Thyroid gland (tissue), 4 donors: ENCODE measurements around the gene PADI3. TPM values are rescaled to one million over a fixed set of nuclear protein-coding genes. Genes with fewer than 3 reads are reported as not detected.

Source experiments
- DNase-seq, 2 donors: peaks; one replicate each; pipeline ENCODE4 v3.0.0-alpha.2; 2019
- H3K27ac ChIP-seq, 3 donors: fragments of 200-600 bp; sonication (generic); 1 replicate in 2 of 3; 2 replicates in 1 of 3; pipeline ENCODE4 v1.5.1; 2016 to 2019; ENCODE audit warnings: mild to moderate bottlenecking in 1 of 3, moderate library complexity in 1 of 3
- H3K27me3 ChIP-seq: fragments of 200-600 bp; sonication (generic); one replicate; pipeline ENCODE4 v1.5.1; 2019
- H3K36me3 ChIP-seq, 2 donors: fragments of 200-600 bp; sonication (generic); one replicate each; pipeline ENCODE4 v1.5.1; 2016 to 2019
- H3K4me1 ChIP-seq, 2 donors: fragments of 200-600 bp; sonication (generic); one replicate each; pipeline ENCODE4 v1.5.1; 2017 to 2019
- H3K4me3 ChIP-seq, 3 donors: fragments of 200-600 bp; sonication (generic); replicated peaks in 1 of 3; 1 replicate in 2 of 3; 2 replicates in 1 of 3; pipeline ENCODE4 v1.5.1; 2016; ENCODE audit warnings: mild to moderate bottlenecking in 1 of 3
- H3K9me3 ChIP-seq: fragments of 200-600 bp; sonication (generic); one replicate; pipeline ENCODE4 v1.5.1; 2017
- CTCF ChIP-seq, 6 experiments: fragments of 200-600 bp in 3 of 6; fragments of 450-650 bp in 3 of 6; sonication (generic) in 3 of 6; IDR thresholded peaks; one replicate each; pipeline ENCODE4 v1.5.1; 2016 to 2019; ENCODE audit warnings: antibody characterized with exemption in 6 of 6, mild to moderate bottlenecking in 2 of 6, inconsistent platforms in 1 of 6, moderate library complexity in 1 of 6
- POLR2A ChIP-seq, 2 donors: fragments of 450-650 bp; IDR thresholded peaks; one replicate each; pipeline ENCODE4 v1.6.1; 2017; ENCODE audit warnings: antibody characterized with exemption in 2 of 2, mild to moderate bottlenecking in 2 of 2, moderate library complexity in 1 of 2
- WGBS, 2 donors: methylation state at CpG; one replicate each; pipeline ENCODE4 v1.1.5; 2017; 5-methylcytosine and 5-hydroxymethylcytosine counted together
- intact Hi-C: fragments of 100-400 bp; cut with DNase I; formaldehyde crosslinking; loops from one replicate; pipeline ENCODE4 v1.15.1; 2023
- total RNA-seq, 4 donors: library from RNA; depleted of rRNA; stranded (reverse); fragments of >200 nt; gene quantifications; one replicate each; pipeline ENCODE4 v1.2.3, GENCODE V29; 2016

Gene PADI3
- total RNA-seq, 4 donors from 2014 or later, result not detected

GRCh38 chr1:17274186-17275170 lies 25.6 kb downstream of the PADI3 start:
- no peaks in the 10 kb centered on the region for H3K4me1 ChIP-seq
- H3K27ac ChIP-seq, result no peak overlapping the region
- 53 to 57% methylated on average over 4 to 15 of the region's 15 CpGs for WGBS, 2 donors
- no peaks in the 10 kb centered on the region for H3K27me3 ChIP-seq
- intact Hi-C loops, result no loop called here
- no peaks in the 10 kb centered on the region for H3K9me3 ChIP-seq
- DNase-seq, result peak; percentile 8 to 9
- no peaks in the 10 kb centered on the region for H3K36me3 ChIP-seq
- TF ChIP-seq CTCF (IDR thresholded peaks at IDR 0.05) (peak in 2 of 6 experiments; percentile 21 to 28), POLR2A (IDR thresholded peaks at IDR 0.05) (no peak)
- no peak overlapping the region for H3K4me3 ChIP-seq

GRCh38 chr1:17276568-17276967 lies 27.7 kb downstream of the PADI3 start:
- Histone ChIP-seq H3K27ac (no peak overlapping the region), H3K36me3 (no peaks in the 10 kb centered on the region), H3K4me1 (no peaks in the 10 kb centered on the region), H3K4me3 (no peak overlapping the region), H3K27me3 (no peaks in the 10 kb centered on the region), H3K9me3 (no peaks in the 10 kb centered on the region)
- 45 to 50% methylated on average over 10 to 11 of the region's 11 CpGs for WGBS, 2 donors
- TF ChIP-seq POLR2A (IDR thresholded peaks at IDR 0.05) (no peak), CTCF (IDR thresholded peaks at IDR 0.05) (no peak)
- no peak for DNase-seq
- intact Hi-C loops, result no loop called here

- intact Hi-C loops, result no loop called here
- Histone ChIP-seq H3K27me3 (no peaks in the 10 kb centered on the region), H3K9me3 (no peaks in the 10 kb centered on the region), H3K4me1 (no peaks in the 10 kb centered on the region), H3K36me3 (no peaks in the 10 kb centered on the region), H3K4me3 (no peak overlapping the region), H3K27ac (no peak overlapping the region)
- TF ChIP-seq CTCF (IDR thresholded peaks at IDR 0.05) (no peak), POLR2A (IDR thresholded peaks at IDR 0.05) (no peak)
- WGBS, 2 donors, result 82 to 91% methylated on average over 6 of the region's 8 CpGs
- no peak for DNase-seq
Observed at GRCh38 chr1:17277511-17278159, 28.7 kb downstream of the PADI3 start.

- 86% methylated on average over 10 to 14 of the region's 14 CpGs for WGBS, 2 donors
- no peak overlapping the region for H3K4me3 ChIP-seq
- no peaks in the 10 kb centered on the region for H3K9me3 ChIP-seq
- H3K27me3 ChIP-seq, result no peaks in the 10 kb centered on the region
- no peaks in the 10 kb centered on the region for H3K36me3 ChIP-seq
- intact Hi-C loops, result no loop called here
- H3K4me1 ChIP-seq, result no peaks in the 10 kb centered on the region
- H3K27ac ChIP-seq, result no peak overlapping the region
- DNase-seq, result no peak
- TF ChIP-seq POLR2A (IDR thresholded peaks at IDR 0.05), result no peak
- no peak for TF ChIP-seq CTCF (IDR thresholded peaks at IDR 0.05)
Observed at GRCh38 chr1:17278996-17279830, 30.3 kb downstream of the PADI3 start.
